NOMO-1 (cell line): Measurements from ENCODE around the gene UGGT2.
A peak's percentile ranks its signal among the peaks of the same experiment; 100 is the strongest.

Experiments
- DNase-seq, 2 experiments: peaks; one replicate each; lab custom pipeline; 2025; ENCODE audit not compliant: unreplicated experiment in 2 of 2; lab: John Stamatoyannopoulos, UW

UGGT2 gene

GRCh38 chr13:95754069-95754468 lies 299.1 kb downstream of the UGGT2 start:
- DNase-seq, result peak; percentile 11 to 31

GRCh38 chr13:95752677-95753076 lies 300.5 kb downstream of the UGGT2 start:
- no peak for DNase-seq
